OCI-LY1 (cell line): ENCODE data around the gene FGF14.

ENCODE experiments used
- EZH2 ChIP-seq: fragments of 200-600 bp; sonication (generic), shearing (Covaris generic); IDR thresholded peaks from 2 replicates; pipeline ENCODE4 v1.8.0; 2017; ENCODE audit warnings: borderline replicate concordance, mixed run types, mild to moderate bottlenecking, antibody characterized with exemption, low read length, moderate library complexity, mixed read lengths
- TF ChIP-seq, protein P1 (sequence below): fragments of 200-600 bp; sonication (generic), shearing (Covaris generic); IDR thresholded peaks from 2 replicates; pipeline ENCODE4 v1.5.1; 2017; ENCODE audit warnings: mild to moderate bottlenecking, antibody characterized with exemption, low read length, moderate library complexity, mixed read lengths

DNA sequence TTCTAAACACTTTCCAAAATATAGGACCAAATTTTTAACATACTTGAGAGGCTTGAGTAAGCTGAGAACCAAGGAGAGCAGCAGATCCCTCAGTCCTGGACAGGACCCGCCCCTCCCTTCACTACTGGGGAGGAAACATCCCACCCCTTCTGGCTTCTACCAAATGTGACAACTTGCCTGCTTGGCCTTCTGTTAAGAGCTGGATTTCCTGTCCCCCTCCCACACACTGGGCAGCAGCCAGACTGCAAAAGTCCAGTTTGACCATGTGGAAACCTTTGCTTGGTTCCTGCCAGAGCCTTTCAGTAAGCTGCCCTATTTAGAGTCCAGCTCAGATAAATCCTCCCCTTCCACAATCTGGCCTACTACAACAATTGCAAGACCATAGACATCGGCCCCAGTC, 84.3 kb downstream of the FGF14 start:
- TF ChIP-seq, protein P1, sequence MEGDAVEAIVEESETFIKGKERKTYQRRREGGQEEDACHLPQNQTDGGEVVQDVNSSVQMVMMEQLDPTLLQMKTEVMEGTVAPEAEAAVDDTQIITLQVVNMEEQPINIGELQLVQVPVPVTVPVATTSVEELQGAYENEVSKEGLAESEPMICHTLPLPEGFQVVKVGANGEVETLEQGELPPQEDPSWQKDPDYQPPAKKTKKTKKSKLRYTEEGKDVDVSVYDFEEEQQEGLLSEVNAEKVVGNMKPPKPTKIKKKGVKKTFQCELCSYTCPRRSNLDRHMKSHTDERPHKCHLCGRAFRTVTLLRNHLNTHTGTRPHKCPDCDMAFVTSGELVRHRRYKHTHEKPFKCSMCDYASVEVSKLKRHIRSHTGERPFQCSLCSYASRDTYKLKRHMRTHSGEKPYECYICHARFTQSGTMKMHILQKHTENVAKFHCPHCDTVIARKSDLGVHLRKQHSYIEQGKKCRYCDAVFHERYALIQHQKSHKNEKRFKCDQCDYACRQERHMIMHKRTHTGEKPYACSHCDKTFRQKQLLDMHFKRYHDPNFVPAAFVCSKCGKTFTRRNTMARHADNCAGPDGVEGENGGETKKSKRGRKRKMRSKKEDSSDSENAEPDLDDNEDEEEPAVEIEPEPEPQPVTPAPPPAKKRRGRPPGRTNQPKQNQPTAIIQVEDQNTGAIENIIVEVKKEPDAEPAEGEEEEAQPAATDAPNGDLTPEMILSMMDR: no peak
- TF ChIP-seq EZH2: no peak
